Stimulated activated CD4-positive, alpha-beta T cell treated with anti-CD3 and anti-CD28 coated beads, TNF-alpha, amount 100 ng/mL, for 4 hours (primary cell): ENCODE results near the gene PHF12.
"Not testable (repeated sequence)": the region's sequence is repeated elsewhere in the genome, so short reads cannot be mapped to it uniquely, and the experiment has no call there.

ENCODE experiments used
- DNase-seq, 3 experiments: peaks; one replicate each; pipeline ENCODE4 v3.0.0-alpha.2; 2020; ENCODE audit warnings: low read depth in 3 of 3

The PHF12 gene

GRCh38 chr17:28935744-28936460 lies 15.4 kb downstream of the PHF12 start:
- DNase-seq: no peak

GRCh38 chr17:28934508-28934907 lies 16.8 kb downstream of the PHF12 start:
- DNase-seq: not testable (repeated sequence)

- DNase-seq: no peak
Observed at GRCh38 chr17:28929787-28930186, 21.5 kb downstream of the PHF12 start.

- no peak for DNase-seq
Observed at GRCh38 chr17:28928061-28928460, 23.3 kb downstream of the PHF12 start.

- no peak for DNase-seq
Observed at GRCh38 chr17:28926786-28927185, 24.5 kb downstream of the PHF12 start.

- no peak for DNase-seq
Observed at GRCh38 chr17:28926366-28926765, 25.0 kb downstream of the PHF12 start.

- peak in 1 of 3 experiments; percentile 32 for DNase-seq
Observed at GRCh38 chr17:28925912-28926365, 25.4 kb downstream of the PHF12 start.

GRCh38 chr17:28920201-28920600 lies 31.1 kb downstream of the PHF12 start:
- DNase-seq: no peak

GRCh38 chr17:28918295-28918694 lies 33.0 kb downstream of the PHF12 start:
- DNase-seq: no peak

GRCh38 chr17:28917465-28917864 lies 33.9 kb downstream of the PHF12 start:
- no peak for DNase-seq

- no peak for DNase-seq
Observed at GRCh38 chr17:28917029-28917428, 34.3 kb downstream of the PHF12 start.

- DNase-seq: peak in 2 of 3 experiments; percentile 28 to 33
Observed at GRCh38 chr17:28916302-28916934, 34.9 kb downstream of the PHF12 start.

GRCh38 chr17:28912938-28913333 lies 38.4 kb downstream of the PHF12 start:
- no peak for DNase-seq

- no peak for DNase-seq
Observed at GRCh38 chr17:28912281-28912937, 38.9 kb downstream of the PHF12 start.

GRCh38 chr17:28911411-28912045 lies 39.8 kb downstream of the PHF12 start:
- DNase-seq: no peak

GRCh38 chr17:28910534-28910933 lies 40.8 kb downstream of the PHF12 start:
- no peak for DNase-seq

GRCh38 chr17:28908640-28909167 lies 42.6 kb downstream of the PHF12 start:
- DNase-seq: no peak

GRCh38 chr17:28907709-28908475 lies 43.4 kb downstream of the PHF12 start:
- no peak for DNase-seq

- DNase-seq: no peak
Observed at GRCh38 chr17:28906706-28907438, 44.4 kb downstream of the PHF12 start.

- no peak for DNase-seq
Observed at GRCh38 chr17:28906276-28906675, 45.0 kb downstream of the PHF12 start.

GRCh38 chr17:28904800-28905199 lies 46.5 kb downstream of the PHF12 start:
- no peak for DNase-seq
